HepG2 (cell line): ENCODE measurements around the gene DUS1L. TPM values are rescaled to one million over a fixed set of nuclear protein-coding genes. Genes with fewer than 3 reads are reported as not detected.

Experiments
- ARID2 ChIP-seq: sonication (generic); formaldehyde crosslinking; IDR thresholded peaks from 2 replicates; pipeline ENCODE4 v1.8.1; 2022; ENCODE audit warnings: mild to moderate bottlenecking, missing genetic modification reagents, borderline replicate concordance
- ETS1 ChIP-seq: sonication (generic); formaldehyde crosslinking; IDR thresholded peaks from 2 replicates; pipeline ENCODE4 v1.4.0; 2020; ENCODE audit warnings: missing genetic modification reagents
- GFI1 ChIP-seq: sonication (generic); formaldehyde crosslinking; IDR thresholded peaks from 2 replicates; pipeline ENCODE4 v1.5.0; 2020; ENCODE audit warnings: missing genetic modification reagents, mild to moderate bottlenecking, borderline replicate concordance
- HDAC2 ChIP-seq: sonication (generic); formaldehyde crosslinking; IDR thresholded peaks from 2 replicates; pipeline ENCODE4 v1.4.0; 2020; ENCODE audit warnings: missing genetic modification reagents
- HIVEP1 ChIP-seq: sonication (generic); formaldehyde crosslinking; IDR thresholded peaks from 2 replicates; pipeline ENCODE4 v1.4.0; 2020; ENCODE audit warnings: mild to moderate bottlenecking, missing genetic modification reagents
- HOXA7 ChIP-seq: sonication (generic); formaldehyde crosslinking; IDR thresholded peaks from 2 replicates; pipeline ENCODE4 v1.8.1; 2022; ENCODE audit warnings: mild to moderate bottlenecking, missing genetic modification reagents, moderate library complexity
- KDM1A ChIP-seq: IDR thresholded peaks from 2 replicates; pipeline ENCODE4 v1.6.1; 2016; ENCODE audit warnings: missing compliant biosample characterization
- KLF6 ChIP-seq: IDR thresholded peaks from 2 replicates; pipeline ENCODE4 v1.8.0; 2016; ENCODE audit warnings: missing biosample characterization, missing genetic modification reagents
- MATR3 ChIP-seq: sonication (generic); formaldehyde crosslinking; IDR thresholded peaks from 2 replicates; pipeline ENCODE4 v1.4.0; 2020; ENCODE audit warnings: missing genetic modification reagents
- MED1 ChIP-seq: sonication (generic); formaldehyde crosslinking; IDR thresholded peaks from 2 replicates; pipeline ENCODE4 v1.4.0; 2020; ENCODE audit warnings: missing genetic modification reagents
- NONO ChIP-seq, 2 experiments: fragments of 450-650 bp in 1 of 2; sonication (generic) in 1 of 2; formaldehyde crosslinking in 1 of 2; IDR thresholded peaks in 1 of 2; conservative IDR thresholded peaks in 1 of 2; 2 replicates each; pipeline versions ENCODE4 v1.6.1 to v1.8.0; 2017 to 2022; ENCODE audit warnings: mild to moderate bottlenecking in 1 of 2, missing genetic modification reagents in 1 of 2, moderate library complexity in 1 of 2
- PRDM4 ChIP-seq: sonication (generic); formaldehyde crosslinking; IDR thresholded peaks from 2 replicates; pipeline ENCODE4 v1.9.0; 2021; ENCODE audit warnings: missing genetic modification reagents, borderline replicate concordance
- SNRNP70 ChIP-seq: fragments of 200-400 bp; formaldehyde crosslinking; IDR thresholded peaks from 2 replicates; pipeline ENCODE4 v1.6.1; 2017; ENCODE audit warnings: mild to moderate bottlenecking, low read depth, low read length, moderate library complexity
- SRSF4 ChIP-seq: fragments of 200-400 bp; formaldehyde crosslinking; IDR thresholded peaks from one replicate; pipeline ENCODE4 v1.6.1; 2018; ENCODE audit warnings: mild to moderate bottlenecking, low read depth, low read length, moderate library complexity; ENCODE audit not compliant: poor library complexity, severe bottlenecking
- ZBTB38 ChIP-seq: sonication (generic); formaldehyde crosslinking; IDR thresholded peaks from 2 replicates; pipeline ENCODE4 v1.5.1; 2020; ENCODE audit warnings: mild to moderate bottlenecking, missing genetic modification reagents
- ZFX ChIP-seq: sonication (generic); formaldehyde crosslinking; IDR thresholded peaks from 2 replicates; pipeline ENCODE4 v1.4.0; 2020; ENCODE audit warnings: mild to moderate bottlenecking, low read depth, missing genetic modification reagents, moderate library complexity
- ZKSCAN5 ChIP-seq: sonication (generic); formaldehyde crosslinking; IDR thresholded peaks from 2 replicates; pipeline ENCODE4 v1.5.1; 2020; ENCODE audit warnings: mild to moderate bottlenecking, missing genetic modification reagents
- ZNF331 ChIP-seq: sonication (generic); formaldehyde crosslinking; IDR thresholded peaks from 2 replicates; pipeline ENCODE4 v1.4.0; 2020; ENCODE audit warnings: missing genetic modification reagents
- ZNF563 ChIP-seq: sonication (generic); formaldehyde crosslinking; IDR thresholded peaks from 2 replicates; pipeline ENCODE4 v1.8.0; 2022; ENCODE audit warnings: mild to moderate bottlenecking, moderate library complexity, missing genetic modification reagents
- ZNF598 ChIP-seq: sonication (generic); formaldehyde crosslinking; IDR thresholded peaks from 2 replicates; pipeline ENCODE4 v1.5.1; 2020; ENCODE audit warnings: mild to moderate bottlenecking, missing genetic modification reagents, borderline replicate concordance
- polyA plus RNA-seq, 8 experiments: library from polyadenylated mRNA; depleted of rRNA in 3 of 8; stranded (reverse) in 7 of 8; unstranded in 1 of 8; fragments of >200 nt; fragmentation: Illumina TruSeq in 4 of 8; extraction: Trizol in 4 of 8; gene quantifications; 2 replicates each; pipeline versions ENCODE4 v1.2.1 to v1.2.3, GENCODE V29; 2011 to 2016; ENCODE audit warnings: low read depth in 4 of 8, missing spikeins in 1 of 8, mixed read lengths in 1 of 8; ENCODE audit not compliant: insufficient read depth in 1 of 8
- total RNA-seq, 5 experiments: library from RNA; depleted of rRNA; stranded (reverse); fragments of >200 nt; fragmentation: Illumina TruSeq; extraction: Trizol; gene quantifications; 2 replicates each; pipeline ENCODE4 v1.2.3, GENCODE V29; 2016; ENCODE audit warnings: low read depth in 1 of 5
- TF ChIP-seq, protein P1 (sequence below): sonication (generic); formaldehyde crosslinking; IDR thresholded peaks from 2 replicates; pipeline ENCODE4 v1.4.0; 2020; ENCODE audit warnings: missing genetic modification reagents, borderline replicate concordance
- TF ChIP-seq, protein P2 (sequence below): sonication (generic); formaldehyde crosslinking; IDR thresholded peaks from 2 replicates; pipeline ENCODE4 v1.8.0; 2022; ENCODE audit warnings: mild to moderate bottlenecking, missing genetic modification reagents; ENCODE audit not compliant: insufficient replicate concordance

The DUS1L gene
- total and polyA plus RNA-seq, 2 of the 13 experiments (the other 11 are each of a cell fraction or from before 2014, with no cell fraction given), result 81.0 to 109 TPM

DNA sequence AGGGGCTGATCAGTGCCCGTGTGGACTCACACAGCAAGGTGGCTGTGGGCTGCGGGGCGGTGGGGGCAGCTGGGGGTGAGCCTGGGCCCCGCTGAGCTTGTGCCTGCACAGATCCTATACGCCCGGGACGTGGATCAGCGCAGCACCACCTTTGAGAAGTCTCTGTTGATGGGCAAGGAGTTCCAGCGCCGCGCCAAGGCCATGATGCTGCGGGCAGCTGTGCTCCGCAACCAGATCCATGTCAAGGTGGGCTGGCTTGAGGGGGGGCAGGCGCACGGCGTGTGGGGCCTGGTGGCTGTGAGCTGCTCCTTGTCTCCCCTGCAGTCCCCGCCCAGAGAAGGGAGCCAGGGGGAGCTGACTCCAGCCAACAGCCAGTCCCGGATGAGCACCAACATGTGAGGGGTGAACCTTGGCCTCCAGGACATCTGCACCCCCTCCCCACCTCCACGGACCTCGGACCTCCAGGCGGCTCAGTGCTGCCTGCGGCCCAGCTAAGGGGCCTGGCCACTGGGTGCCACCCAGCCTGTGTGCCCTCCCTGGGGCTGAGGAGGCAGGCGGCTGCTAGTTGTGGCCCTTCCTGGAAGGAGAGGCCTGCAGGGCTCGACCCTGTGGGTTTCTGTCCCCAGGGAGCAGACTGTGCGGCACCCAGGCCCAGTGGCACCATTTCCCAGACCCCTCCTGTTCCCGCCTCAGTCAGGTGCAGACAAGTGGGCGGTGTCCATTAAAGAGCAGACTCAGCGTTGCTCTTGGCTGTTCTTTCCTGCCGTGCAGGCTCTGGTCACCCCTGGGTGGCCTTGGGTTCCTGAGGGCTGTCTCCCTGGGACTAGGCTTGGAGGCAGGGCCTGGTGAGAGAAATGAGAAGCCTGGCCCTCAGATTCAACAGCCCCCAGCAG is 8.6 kb downstream of the DUS1L start (continued):
- TF ChIP-seq SRSF4, result peak; percentile 51
- no peak for TF ChIP-seq KDM1A (CRISPR knock-in tag)
- peak; percentile 96 for TF ChIP-seq ZFX (CRISPR knock-in tag)
- no peak for TF ChIP-seq ETS1 (CRISPR knock-in tag)
- TF ChIP-seq ZNF563 (CRISPR knock-in tag), result peak; percentile 76; the same call in 1 of the 2 replicates
- peak; percentile 27; the same call in 1 of the 2 replicates for TF ChIP-seq ZKSCAN5
- TF ChIP-seq HDAC2 (CRISPR knock-in tag), result peak; percentile 77; the same call in 1 of the 2 replicates
- peak; percentile 36; the same call in 1 of the 2 replicates for TF ChIP-seq GFI1 (CRISPR knock-in tag)
- no peak for TF ChIP-seq SNRNP70
- TF ChIP-seq KLF6, result 0 out of 2 replicates have a peak, but pooled peaks have one; percentile 29
- TF ChIP-seq MATR3 (CRISPR knock-in tag), result no peak
- no peak for TF ChIP-seq ARID2
- peak; percentile 96 for TF ChIP-seq ZBTB38 (CRISPR knock-in tag)
- TF ChIP-seq HIVEP1, result 0 out of 2 replicates have a peak, but pooled peaks have one; percentile 49
- peak; percentile 69 for TF ChIP-seq ZNF331
- TF ChIP-seq HOXA7 (CRISPR knock-in tag), result 0 out of 2 replicates have a peak, but pooled peaks have one; percentile 26
- TF ChIP-seq ZNF598 (CRISPR knock-in tag), result 0 out of 2 replicates have a peak, but pooled peaks have one; percentile 83
- TF ChIP-seq, protein P1, sequence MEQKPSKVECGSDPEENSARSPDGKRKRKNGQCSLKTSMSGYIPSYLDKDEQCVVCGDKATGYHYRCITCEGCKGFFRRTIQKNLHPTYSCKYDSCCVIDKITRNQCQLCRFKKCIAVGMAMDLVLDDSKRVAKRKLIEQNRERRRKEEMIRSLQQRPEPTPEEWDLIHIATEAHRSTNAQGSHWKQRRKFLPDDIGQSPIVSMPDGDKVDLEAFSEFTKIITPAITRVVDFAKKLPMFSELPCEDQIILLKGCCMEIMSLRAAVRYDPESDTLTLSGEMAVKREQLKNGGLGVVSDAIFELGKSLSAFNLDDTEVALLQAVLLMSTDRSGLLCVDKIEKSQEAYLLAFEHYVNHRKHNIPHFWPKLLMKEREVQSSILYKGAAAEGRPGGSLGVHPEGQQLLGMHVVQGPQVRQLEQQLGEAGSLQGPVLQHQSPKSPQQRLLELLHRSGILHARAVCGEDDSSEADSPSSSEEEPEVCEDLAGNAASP (CRISPR knock-in tag), result peak; percentile 71; the same call in 1 of the 2 replicates
- no peak for TF ChIP-seq NONO (IDR thresholded peaks at IDR 0.05)
- peak; percentile 97 for TF ChIP-seq NONO (CRISPR knock-in tag; conservative IDR thresholded peaks at IDR 0.05)
- no peak for TF ChIP-seq PRDM4
- TF ChIP-seq, protein P2, sequence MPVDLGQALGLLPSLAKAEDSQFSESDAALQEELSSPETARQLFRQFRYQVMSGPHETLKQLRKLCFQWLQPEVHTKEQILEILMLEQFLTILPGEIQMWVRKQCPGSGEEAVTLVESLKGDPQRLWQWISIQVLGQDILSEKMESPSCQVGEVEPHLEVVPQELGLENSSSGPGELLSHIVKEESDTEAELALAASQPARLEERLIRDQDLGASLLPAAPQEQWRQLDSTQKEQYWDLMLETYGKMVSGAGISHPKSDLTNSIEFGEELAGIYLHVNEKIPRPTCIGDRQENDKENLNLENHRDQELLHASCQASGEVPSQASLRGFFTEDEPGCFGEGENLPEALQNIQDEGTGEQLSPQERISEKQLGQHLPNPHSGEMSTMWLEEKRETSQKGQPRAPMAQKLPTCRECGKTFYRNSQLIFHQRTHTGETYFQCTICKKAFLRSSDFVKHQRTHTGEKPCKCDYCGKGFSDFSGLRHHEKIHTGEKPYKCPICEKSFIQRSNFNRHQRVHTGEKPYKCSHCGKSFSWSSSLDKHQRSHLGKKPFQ (CRISPR knock-in tag), result no peak
- peak; percentile 54 for TF ChIP-seq MED1 (CRISPR knock-in tag)
